A549 (cell line): ENCODE data around the gene ICE2. TPM values are rescaled to one million over a fixed set of nuclear protein-coding genes. Genes with fewer than 3 reads are reported as not detected.

Source experiments
- ATAC-seq, 2 experiments: fragments of 200-7000 bp in 1 of 2; fragments of >200 bp in 1 of 2; cut with Nextera tagmentation in 1 of 2; cut with Tn5 transposase in 1 of 2; 3 replicates each; pipeline versions ENCODE4 v1.8.0 to v1.9.1; 2018 to 2020; ENCODE audit warnings: mild to moderate bottlenecking in 1 of 2, moderate library complexity in 1 of 2
- CTCF ChIA-PET: fragments of 300-600 bp; sonication (Branson Sonifier 250); formaldehyde crosslinking; extraction: SDS; loops from one replicate; lab custom pipeline; 2021; ENCODE audit warnings: antibody characterized with exemption, inconsistent platforms; lab: Yijun Ruan, JAX
- POLR2A ChIA-PET: fragments of 350-600 bp; formaldehyde crosslinking; extraction: SDS; loops from one replicate; lab custom pipeline; 2021; ENCODE audit warnings: antibody characterized with exemption, inconsistent platforms; lab: Yijun Ruan, JAX
- DNase-seq, 2 experiments: peaks; one replicate each; pipeline versions ENCODE4 v3.0.0 to v3.0.0-alpha.2; 2011 to 2016; ENCODE audit warnings: low read depth in 1 of 2, low spot score in 1 of 2
- FAIRE-seq: peaks from 2 replicates; lab custom pipeline; 2011; peaks lifted over from hg19 to GRCh38; lab: Jason Lieb, UNC
- H3K27ac ChIP-seq, 2 experiments: fragments of >200 bp; sonication (Bioruptor Twin); formaldehyde crosslinking; 3 replicates each; pipeline ENCODE4 v1.5.1; 2016 to 2017
- H3K4me1 ChIP-seq: fragments of >200 bp; sonication (Bioruptor Twin); formaldehyde crosslinking; 3 replicates; pipeline ENCODE4 v1.6.1; 2016
- H3K4me2 ChIP-seq: fragments of >200 bp; sonication (Bioruptor Twin); formaldehyde crosslinking; 3 replicates; pipeline ENCODE4 v1.6.1; 2016
- H3K4me3 ChIP-seq: fragments of >200 bp; sonication (Bioruptor Twin); formaldehyde crosslinking; 3 replicates; pipeline ENCODE4 v1.5.1; 2016
- H3K9me3 ChIP-seq: fragments of >200 bp; sonication (Bioruptor Twin); formaldehyde crosslinking; 3 replicates; pipeline ENCODE4 v1.6.1; 2016
- BHLHE40 ChIP-seq: IDR thresholded peaks from 2 replicates; pipeline ENCODE4 v1.6.1; 2012; ENCODE audit warnings: low read depth, low read length, inconsistent platforms
- CBX8 ChIP-seq: fragments of 200-600 bp; sonication (generic); IDR thresholded peaks from 2 replicates; pipeline ENCODE4 v1.6.1; 2016
- CEBPB ChIP-seq, 2 experiments: fragments of >200 bp in 1 of 2; sonication (Bioruptor Twin) in 1 of 2; formaldehyde crosslinking in 1 of 2; IDR thresholded peaks; 2 replicates each; pipeline ENCODE4 v1.6.1; 2012 to 2016
- FOSB ChIP-seq: fragments of 250-450 bp; sonication (Bioruptor Pico); IDR thresholded peaks from 2 replicates; pipeline ENCODE4 v1.5.0; 2020; ENCODE audit warnings: mild to moderate bottlenecking, moderate library complexity
- FOSL2 ChIP-seq, 2 experiments: fragments of 450-650 bp in 1 of 2; fragments of >200 bp in 1 of 2; sonication (Bioruptor Twin) in 1 of 2; formaldehyde crosslinking; IDR thresholded peaks; 2 replicates each; pipeline versions ENCODE4 v1.5.0 to v1.6.1; 2016 to 2020; ENCODE audit warnings: mild to moderate bottlenecking in 1 of 2, moderate library complexity in 1 of 2
- FOXS1 ChIP-seq: fragments of 250-450 bp; sonication (Bioruptor Pico); IDR thresholded peaks from 2 replicates; pipeline ENCODE4 v1.5.0; 2020; ENCODE audit warnings: mild to moderate bottlenecking, moderate library complexity
- GATA3 ChIP-seq: IDR thresholded peaks from 2 replicates; pipeline ENCODE4 v1.6.1; 2012; ENCODE audit warnings: borderline replicate concordance
- HEYL ChIP-seq: fragments of 250-450 bp; sonication (Bioruptor Pico); IDR thresholded peaks from 2 replicates; pipeline ENCODE4 v1.8.0; 2021; ENCODE audit warnings: mild to moderate bottlenecking, moderate library complexity
- HOXA7 ChIP-seq: fragments of 250-450 bp; sonication (Bioruptor Pico); IDR thresholded peaks from 2 replicates; pipeline ENCODE4 v1.5.0; 2020; ENCODE audit warnings: mild to moderate bottlenecking, moderate library complexity
- HOXB13 ChIP-seq: fragments of 250-450 bp; sonication (Bioruptor Pico); IDR thresholded peaks from 2 replicates; pipeline ENCODE4 v1.5.0; 2020; ENCODE audit warnings: low read depth, mild to moderate bottlenecking, moderate library complexity
- HOXB5 ChIP-seq: fragments of 250-450 bp; sonication (Bioruptor Pico); IDR thresholded peaks from 2 replicates; pipeline ENCODE4 v1.5.0; 2020; ENCODE audit warnings: mild to moderate bottlenecking, moderate library complexity
- JUNB ChIP-seq: fragments of >200 bp; sonication (Bioruptor Twin); formaldehyde crosslinking; IDR thresholded peaks from 2 replicates; pipeline ENCODE4 v1.6.1; 2016
- MYC ChIP-seq: IDR thresholded peaks from 2 replicates; pipeline ENCODE4 v1.6.1; 2012; ENCODE audit warnings: mild to moderate bottlenecking, inconsistent platforms, low read length, improper control_type of control experiment, borderline replicate concordance
- NR3C1 ChIP-seq: fragments of >200 bp; sonication (Bioruptor Twin); formaldehyde crosslinking; IDR thresholded peaks from 3 replicates; pipeline ENCODE4 v1.6.1; 2017
- POLR2A ChIP-seq: IDR thresholded peaks from 2 replicates; pipeline ENCODE4 v1.6.1; 2012; ENCODE audit warnings: mild to moderate bottlenecking, low read length
- RARB ChIP-seq: fragments of 250-450 bp; sonication (Bioruptor Pico); IDR thresholded peaks from 2 replicates; pipeline ENCODE4 v1.8.0; 2021; ENCODE audit warnings: mild to moderate bottlenecking, moderate library complexity
- REST ChIP-seq: fragments of 200-600 bp; sonication (generic); IDR thresholded peaks from 2 replicates; pipeline ENCODE4 v1.6.1; 2016; ENCODE audit warnings: antibody characterized with exemption, mild to moderate bottlenecking, moderate library complexity
- SMC3 ChIP-seq: fragments of >200 bp; sonication (Bioruptor Twin); formaldehyde crosslinking; IDR thresholded peaks from 3 replicates; pipeline ENCODE4 v1.6.1; 2018; ENCODE audit warnings: inconsistent platforms
- SREBF2 ChIP-seq: fragments of 450-650 bp; IDR thresholded peaks from 2 replicates; pipeline ENCODE4 v1.6.1; 2014; ENCODE audit warnings: mild to moderate bottlenecking, moderate library complexity
- TFCP2L1 ChIP-seq: fragments of 250-450 bp; sonication (Bioruptor Pico); IDR thresholded peaks from 2 replicates; pipeline ENCODE4 v1.5.0; 2021; ENCODE audit warnings: mild to moderate bottlenecking
- TP53 ChIP-seq: fragments of 250-450 bp; sonication (Bioruptor Pico); IDR thresholded peaks from 2 replicates; pipeline ENCODE4 v1.5.0; 2021; ENCODE audit warnings: mild to moderate bottlenecking, moderate library complexity
- ZC3H11A ChIP-seq: fragments of 450-650 bp; IDR thresholded peaks from 2 replicates; pipeline ENCODE4 v1.6.1; 2014; ENCODE audit warnings: antibody characterized with exemption, mild to moderate bottlenecking
- WGBS: methylation state at CpG from one replicate; pipeline ENCODE4 v1.1.6; 2017; ENCODE audit errors: missing lambda C conversion rate; 5-methylcytosine and 5-hydroxymethylcytosine counted together
- polyA plus RNA-seq, 4 experiments: library from polyadenylated mRNA; depleted of rRNA in 3 of 4; stranded (reverse); fragments of >200 nt; fragmentation: RNase III in 1 of 4; extraction: RNeasy Plus Mini Kit Qiagen cat#74134 plus additional on column Dnase treatment in 1 of 4; gene quantifications; 2 replicates in 3 of 4; 3 replicates in 1 of 4; pipeline ENCODE4 v1.2.3, GENCODE V29; 2011 to 2017

ICE2 gene
- polyA plus RNA-seq, 2 of the 4 experiments (the other 2 are of a cell fraction): 43.1 to 87.6 TPM

- 96% methylated on average over 3 of the region's 3 CpGs for WGBS
- CTCF ChIA-PET: interaction anchor here (1.5 kb wide), 1 partner anchor 10 kb away, joined by 6 read pairs; no protein-coding TSS in a partner anchor
- FAIRE-seq: no peak
Observed at GRCh38 chr15:60416484-60416883, 62.5 kb downstream of the ICE2 start.

GRCh38 chr15:60414016-60414682 lies 64.8 kb downstream of the ICE2 start:
- peak; percentile 78 to 84 for ATAC-seq
- ChIA-PET POLR2A (interaction anchor here (2.0 kb wide), 1 partner anchor 16 kb away, joined by 9 read pairs; the partner anchor contains the start of gene ANXA2), CTCF (interaction anchor here (0.6 to 2.3 kb wide), 8 partner anchors 9 to 55 kb away, joined by 3 to 9 read pairs (median 3); no protein-coding TSS in a partner anchor)
- no peak for FAIRE-seq
- H3K27ac ChIP-seq: peak overlapping the region; percentile 51 to 90
- DNase-seq: peak in 1 of 2 experiments; percentile 51
- no peaks in the 10 kb centered on the region for H3K9me3 ChIP-seq
- TF ChIP-seq FOSL2 (IDR thresholded peaks at IDR 0.05) (peak; percentile 70), FOSL2 (CRISPR knock-in tag; IDR thresholded peaks at IDR 0.05) (peak; percentile 92), MYC (no peak), ZC3H11A (no peak), BHLHE40 (no peak), GATA3 (peak; percentile 37; the same call in 1 of the 2 replicates), HOXA7 (CRISPR knock-in tag) (no peak), REST (no peak), CEBPB (IDR thresholded peaks at IDR 0.05) (peak in 1 of 2 experiments; percentile 58; a peak in 2 of 4 replicates), HOXB13 (CRISPR knock-in tag) (peak; percentile 47; the same call in 1 of the 2 replicates), NR3C1 (no peak), JUNB (peak; percentile 58)
- H3K4me3 ChIP-seq: no peak overlapping the region
- H3K4me1 ChIP-seq: peaks cover 27% of the 10 kb centered on the region
- 54% methylated on average over 10 of the region's 10 CpGs for WGBS
- peak overlapping the region; percentile 53 for H3K4me2 ChIP-seq

More at GRCh38 chr15:60416484-60416883, 62.5 kb downstream of the ICE2 start:
- H3K4me2 ChIP-seq: no peak overlapping the region
- H3K4me1 ChIP-seq: peaks cover 38% of the 10 kb centered on the region
- POLR2A ChIA-PET: interaction anchor here (1.6 kb wide), 1 partner anchor 25 kb away, joined by 3 read pairs; no protein-coding TSS in a partner anchor
- ATAC-seq (no peak), DNase-seq (no peak)
- TF ChIP-seq FOSB (CRISPR knock-in tag) (no peak), SMC3 (no peak), HOXB13 (CRISPR knock-in tag) (no peak), TP53 (CRISPR knock-in tag) (no peak), RARB (CRISPR knock-in tag) (no peak), CBX8 (no peak), FOXS1 (CRISPR knock-in tag) (no peak), HOXB5 (CRISPR knock-in tag) (no peak), HEYL (CRISPR knock-in tag) (no peak), FOSL2 (IDR thresholded peaks at IDR 0.05) (no peak), FOSL2 (CRISPR knock-in tag; IDR thresholded peaks at IDR 0.05) (no peak), POLR2A (no peak), MYC (no peak), SREBF2 (no peak), TFCP2L1 (no peak)
- H3K4me3 ChIP-seq: no peak overlapping the region
- H3K27ac ChIP-seq: 0 out of 6 replicates have a peak overlapping the region, but pooled peaks of 1 of the 2 experiments have one; percentile 5
- no peaks in the 10 kb centered on the region for H3K9me3 ChIP-seq
